ENCODE results near the gene ANKRD17. TPM values are rescaled to one million over a fixed set of nuclear protein-coding genes. Genes with fewer than 3 reads are reported as not detected.
A peak's percentile ranks its signal among the peaks of the same experiment; 100 is the strongest.
"Not testable (repeated sequence)": the region's sequence is repeated elsewhere in the genome, so short reads cannot be mapped to it uniquely, and the experiment has no call there.

ANKRD17 gene
- 19.0 and 22.0 TPM in 2 replicates for total RNA-seq (2014; rRNA removed; shearing (Covaris generic))

DNA sequence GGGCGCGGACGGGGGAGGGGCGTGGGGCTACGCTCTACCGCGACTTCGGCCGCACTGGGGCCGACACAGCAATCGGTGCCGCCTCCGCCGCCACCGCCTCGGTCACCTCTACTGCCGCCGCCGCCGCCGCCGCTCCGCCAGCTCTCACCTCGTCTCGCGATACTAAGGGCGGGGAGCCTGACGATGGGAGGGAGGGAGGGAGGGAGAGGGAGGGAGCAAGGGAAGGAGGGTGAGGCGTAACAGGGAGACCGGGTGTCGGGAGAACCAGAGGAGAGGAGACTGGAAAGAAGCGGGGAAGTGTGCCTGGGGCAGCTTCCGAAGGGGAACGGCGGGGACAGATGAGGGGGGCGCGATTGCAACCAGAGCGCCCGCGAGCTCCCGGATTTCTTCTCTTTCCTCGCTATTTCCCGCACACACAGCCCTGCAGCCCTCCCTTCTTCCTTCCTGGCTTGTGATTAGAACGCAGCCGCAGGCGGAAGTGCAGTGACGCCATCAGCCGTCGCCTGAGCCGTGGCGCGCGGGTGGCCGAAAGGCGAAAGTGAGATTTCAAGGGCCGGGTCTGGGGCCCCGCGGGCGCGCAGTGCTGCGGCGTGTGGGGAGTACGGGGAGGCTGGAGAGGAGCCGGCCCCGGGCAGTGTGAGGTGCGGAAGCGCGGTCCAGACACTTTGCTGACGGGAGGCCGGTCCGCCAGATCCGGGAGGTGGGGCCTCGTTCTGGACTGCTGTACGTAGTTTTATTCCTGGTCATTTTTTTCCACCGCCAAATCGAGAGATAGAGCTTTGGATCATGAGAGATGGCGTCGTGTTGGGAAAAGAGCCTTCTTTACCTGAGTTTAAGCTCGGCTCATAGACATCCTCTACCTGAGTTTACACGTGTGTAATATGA, at the start of gene ANKRD17:
Gene ANKRD17, minus strand, starts transcription at position 113 of the 885 bp plus-strand sequence. CDS start 130 bp downstream, outside the sequence.
- DNase-seq (ENCODE audit: low read depth) = peak; percentile 86

- DNase-seq (ENCODE audit: low read depth) = no peak
These were observed 49.7 kb upstream of the ANKRD17 start for GRCh38 chr4:73308286-73308685.

DNA sequence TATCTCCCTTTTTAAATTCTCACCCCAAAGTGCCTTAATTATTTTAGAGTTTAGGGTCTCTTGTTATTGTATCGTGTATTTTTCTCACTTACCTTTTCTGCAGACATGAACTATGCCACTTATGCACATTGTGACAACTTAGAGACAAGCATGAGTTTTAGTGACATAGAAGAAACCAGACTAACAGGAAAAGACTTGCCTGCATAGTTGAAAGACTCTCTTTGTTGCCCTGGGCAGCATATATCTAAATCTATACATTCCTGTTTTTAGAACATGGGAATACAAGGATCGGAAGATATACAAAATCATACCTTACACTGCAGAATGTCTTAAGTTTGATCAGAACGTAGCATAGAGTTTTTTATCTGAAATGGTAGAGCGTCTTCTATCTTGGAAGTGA, 45.1 kb upstream of the ANKRD17 start:
- DNase-seq (ENCODE audit: low read depth) = no peak

DNA sequence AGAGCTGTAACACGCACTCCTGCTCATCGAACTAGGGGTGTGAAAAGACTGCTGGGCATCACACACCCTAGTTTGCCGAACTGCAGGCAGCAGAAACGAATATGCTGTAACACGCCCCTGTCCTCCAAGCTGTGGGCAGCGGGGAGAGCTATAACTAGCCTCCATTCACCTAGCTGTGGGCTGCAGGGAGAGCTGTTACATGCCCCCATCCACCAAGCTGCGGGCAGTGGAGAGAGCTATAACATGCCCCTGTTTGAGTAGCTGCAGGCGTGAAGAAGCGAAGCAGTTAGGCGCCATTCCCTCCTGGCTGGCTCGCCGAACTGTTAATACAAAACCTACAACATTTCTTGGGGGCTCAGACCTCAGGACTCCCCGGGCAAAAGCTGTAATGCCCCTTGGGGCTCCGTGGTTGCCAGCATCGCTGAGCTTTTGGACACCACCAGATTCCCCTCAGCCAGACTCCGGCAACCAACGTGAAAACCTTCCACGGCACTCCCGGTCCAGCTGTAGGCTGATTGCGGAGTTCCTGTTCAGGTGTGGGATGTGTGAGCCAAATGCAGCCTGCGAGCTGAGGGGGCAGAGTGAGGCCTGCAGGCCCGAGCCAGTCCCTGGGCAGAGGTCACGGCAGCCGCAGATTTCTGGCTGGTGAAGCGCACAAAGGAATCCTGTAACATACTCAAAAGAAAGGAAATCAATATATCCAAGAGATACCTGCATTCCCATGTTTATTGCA, 41.1 kb upstream of the ANKRD17 start:
- DNase-seq (ENCODE audit: low read depth) = no peak

- not testable (repeated sequence) for DNase-seq (ENCODE audit: low read depth)
These were observed 34.1 kb upstream of the ANKRD17 start for GRCh38 chr4:73292661-73293060.

GRCh38 chr4:73281982-73282381, 23.4 kb upstream of the ANKRD17 start:
- no peak for DNase-seq (ENCODE audit: low read depth)

DNA sequence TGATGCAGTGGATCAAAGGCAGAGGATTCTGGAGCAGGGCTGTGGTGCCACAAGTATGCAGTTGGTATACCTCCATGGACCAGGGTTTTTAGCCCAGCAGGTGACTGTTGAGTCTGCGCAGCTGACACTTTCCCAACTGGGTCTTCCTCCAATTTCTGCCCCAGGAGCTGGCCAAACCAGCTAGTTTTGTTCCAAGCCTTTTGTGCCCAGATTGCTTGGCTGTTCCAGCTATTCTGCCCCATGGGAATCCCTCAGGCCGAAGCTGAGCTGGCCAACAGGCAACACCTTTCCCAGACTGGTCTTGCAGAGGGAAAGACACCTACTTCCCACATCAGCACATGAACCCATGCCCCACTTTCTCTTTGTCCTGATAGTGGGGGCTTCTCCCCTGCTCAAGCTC, 22.8 kb upstream of the ANKRD17 start:
- no peak for DNase-seq (ENCODE audit: low read depth)

DNA sequence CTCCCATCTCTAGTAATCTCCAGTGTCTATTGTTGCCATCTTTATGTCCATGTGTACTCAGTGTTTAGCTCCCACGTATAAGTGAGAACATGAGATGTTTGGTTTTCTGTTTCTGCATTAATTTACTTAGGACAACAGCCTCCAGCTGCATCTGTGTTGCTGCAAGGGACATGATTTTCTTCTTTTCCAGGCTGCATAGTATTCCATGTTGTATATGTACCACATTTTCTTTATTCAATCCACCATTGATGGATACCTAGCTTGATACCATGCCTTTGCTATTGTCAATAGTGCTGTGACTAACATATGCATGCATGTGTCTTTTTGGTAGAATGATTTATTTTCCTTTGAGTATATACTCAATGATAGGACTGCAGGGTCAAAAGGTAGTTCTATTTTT, 18.6 kb upstream of the ANKRD17 start:
- no peak for DNase-seq (ENCODE audit: low read depth)

GRCh38 chr4:73275318-73275654, 16.7 kb upstream of the ANKRD17 start:
- DNase-seq (ENCODE audit: low read depth) = no peak

DNA sequence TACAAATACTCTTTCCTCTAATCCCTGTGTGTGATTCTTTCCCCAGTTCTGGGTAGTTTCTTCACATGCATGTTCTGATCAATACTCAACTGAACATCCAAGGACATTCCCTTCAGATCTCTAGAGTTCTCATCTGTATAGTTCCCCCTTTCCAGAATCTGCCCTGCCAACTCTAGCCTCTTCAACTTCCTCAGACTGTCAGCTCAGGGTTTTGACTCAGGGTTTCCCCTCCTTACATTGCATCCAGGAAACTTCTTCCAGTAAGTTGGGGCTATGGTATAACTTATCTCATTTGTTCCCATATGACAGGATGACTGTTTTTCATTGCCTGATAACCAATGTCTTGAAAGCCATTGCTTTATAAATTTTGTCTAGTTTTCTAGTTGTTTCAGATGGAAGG, 14.2 kb upstream of the ANKRD17 start:
- DNase-seq (ENCODE audit: low read depth) = no peak

DNA sequence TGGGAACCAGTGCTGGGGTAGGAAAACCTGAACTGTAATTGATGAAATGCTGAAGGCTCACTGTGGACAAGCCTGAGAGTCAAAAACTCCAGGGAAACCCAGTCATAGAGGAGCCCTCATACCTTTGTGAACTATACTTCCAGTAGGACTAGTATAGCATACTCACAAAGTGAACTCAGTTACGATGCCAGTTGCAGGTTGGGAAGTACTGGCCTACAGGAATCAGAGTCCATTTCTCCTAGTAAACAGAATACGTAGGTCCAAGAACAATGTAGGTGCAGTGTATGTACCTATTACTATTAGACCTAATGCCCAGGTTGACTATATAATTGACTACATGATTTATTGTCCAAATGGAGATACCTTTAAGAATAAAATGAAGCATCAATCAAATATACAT, 8.5 kb upstream of the ANKRD17 start:
- DNase-seq (ENCODE audit: low read depth) = no peak

DNA sequence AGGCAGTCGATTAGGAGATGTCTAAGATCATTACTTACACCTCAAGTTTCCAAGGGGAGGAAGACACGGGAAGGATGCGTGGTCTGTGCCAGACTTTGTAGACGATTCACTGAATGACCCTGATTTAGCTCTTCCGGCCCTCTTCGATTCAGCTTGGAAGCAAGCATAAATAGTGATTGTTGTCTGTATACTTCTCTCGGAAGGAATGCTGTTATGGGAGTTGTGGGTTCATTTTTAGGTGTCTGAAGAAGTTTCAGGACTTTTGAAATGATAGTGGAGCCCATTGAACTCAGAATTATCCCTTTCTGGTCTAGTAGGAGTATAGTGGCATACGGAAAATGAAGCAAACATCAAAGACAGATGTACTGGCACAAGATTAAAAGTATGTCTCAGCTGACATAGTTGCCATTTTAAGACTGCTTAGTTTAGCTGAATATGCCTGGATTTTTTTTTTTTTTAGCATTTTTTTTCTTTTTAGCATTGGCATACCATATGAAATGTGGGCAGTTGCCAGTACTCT, 1.0 kb upstream of the ANKRD17 start:
- DNase-seq (ENCODE audit: low read depth) = no peak

- DNase-seq (ENCODE audit: low read depth) = no peak
These were observed 237 bp downstream of the ANKRD17 start for GRCh38 chr4:73258436-73258685.

DNA sequence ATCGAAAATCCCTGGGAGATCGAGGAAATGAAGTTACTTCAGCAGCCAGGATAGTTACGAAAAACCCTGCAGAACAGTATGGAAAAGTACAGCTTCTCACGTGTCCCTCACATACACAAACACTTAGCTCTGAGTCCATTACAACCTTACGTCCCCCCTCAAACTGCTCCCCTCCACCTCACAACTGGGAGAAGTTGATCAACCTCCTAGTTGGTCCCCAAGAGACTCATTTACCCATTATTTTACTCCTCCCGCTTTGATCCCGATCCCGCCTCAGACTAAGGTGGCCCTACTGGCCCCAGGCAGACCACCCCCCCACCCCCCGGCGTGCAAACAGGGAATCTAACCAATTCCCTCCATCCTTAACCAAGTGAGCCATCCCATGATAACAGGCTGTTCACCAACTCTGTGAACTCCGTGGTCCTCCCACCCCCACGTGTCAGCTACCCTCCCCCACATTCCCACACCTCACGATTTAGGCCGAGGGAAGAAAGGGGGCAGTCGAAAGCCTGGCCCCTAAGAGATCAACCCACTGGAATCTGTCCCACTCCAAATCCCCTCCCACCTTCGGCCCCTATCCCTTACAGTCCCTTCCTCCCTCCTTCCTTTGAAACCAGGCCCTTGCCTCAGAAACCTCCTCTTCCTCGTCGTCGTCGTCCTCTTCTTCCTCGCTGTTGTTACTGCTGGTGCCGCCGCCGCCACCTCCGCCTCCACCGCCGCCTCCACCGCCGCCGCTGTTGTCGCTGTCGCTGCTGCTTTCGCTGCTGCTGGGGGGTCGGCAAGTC, 755 bp downstream of the ANKRD17 start:
- peak; percentile 28 for DNase-seq (ENCODE audit: low read depth)

DNA sequence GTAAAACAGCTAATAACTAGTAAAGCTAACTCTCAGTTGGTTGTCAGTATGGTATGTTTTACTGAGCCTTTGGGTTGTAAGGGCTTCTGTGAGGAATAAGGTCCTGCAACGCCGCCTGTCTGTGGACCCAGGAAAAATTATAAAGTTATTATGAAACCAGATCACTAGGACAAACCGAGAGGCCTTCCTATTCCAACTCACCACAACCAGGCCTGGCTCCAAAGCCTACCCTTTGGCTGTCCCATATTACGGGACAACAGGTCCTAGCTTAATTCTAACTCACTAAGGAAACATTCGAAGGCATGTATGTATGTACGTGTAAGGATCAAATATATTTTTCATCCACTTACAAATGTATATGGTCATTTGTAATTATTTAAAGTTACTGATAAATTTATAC, 1.4 kb downstream of the ANKRD17 start:
- peak; percentile 55 for DNase-seq (ENCODE audit: low read depth)

GRCh38 chr4:73255847-73256246, 2.8 kb downstream of the ANKRD17 start:
- DNase-seq (ENCODE audit: low read depth) = not testable (repeated sequence)

DNA sequence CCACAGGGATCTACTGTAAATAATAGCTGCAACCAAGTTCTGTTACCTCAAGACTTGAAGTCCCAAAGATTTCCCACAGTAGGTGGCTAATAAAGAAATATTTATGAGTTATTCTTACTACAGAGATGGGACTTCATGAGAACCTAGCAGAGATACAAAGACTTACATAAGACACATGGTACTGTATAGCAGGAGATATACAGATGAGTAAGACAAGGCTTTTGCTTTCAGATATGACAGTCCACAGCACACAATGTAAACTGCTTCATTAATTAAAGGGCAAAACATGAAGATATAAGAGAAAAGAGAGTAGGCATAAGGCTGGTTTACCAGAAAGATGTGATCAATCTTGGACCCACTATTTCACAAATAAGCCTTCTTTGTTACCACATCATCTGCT, 6.6 kb downstream of the ANKRD17 start:
- DNase-seq (ENCODE audit: low read depth) = no peak

DNA sequence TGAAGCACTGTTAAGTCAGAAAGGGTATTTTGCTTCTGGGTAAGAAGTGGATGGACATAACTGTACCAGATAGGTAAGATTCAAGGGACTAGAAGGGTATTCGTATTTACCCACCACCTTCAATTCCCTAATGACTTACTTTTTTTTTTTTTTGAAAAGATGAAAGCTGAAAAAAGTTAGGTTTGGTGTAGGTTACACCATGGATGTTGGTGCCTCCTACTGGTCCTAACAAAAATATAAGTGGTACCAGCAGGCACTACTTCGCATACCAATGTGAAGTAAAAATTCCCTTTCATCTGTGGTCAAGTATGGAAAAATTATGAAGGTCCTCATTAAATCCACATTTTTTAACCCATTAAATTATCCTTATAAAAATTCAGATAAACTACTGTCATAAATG, 7.2 kb downstream of the ANKRD17 start:
- DNase-seq (ENCODE audit: low read depth) = no peak

DNA sequence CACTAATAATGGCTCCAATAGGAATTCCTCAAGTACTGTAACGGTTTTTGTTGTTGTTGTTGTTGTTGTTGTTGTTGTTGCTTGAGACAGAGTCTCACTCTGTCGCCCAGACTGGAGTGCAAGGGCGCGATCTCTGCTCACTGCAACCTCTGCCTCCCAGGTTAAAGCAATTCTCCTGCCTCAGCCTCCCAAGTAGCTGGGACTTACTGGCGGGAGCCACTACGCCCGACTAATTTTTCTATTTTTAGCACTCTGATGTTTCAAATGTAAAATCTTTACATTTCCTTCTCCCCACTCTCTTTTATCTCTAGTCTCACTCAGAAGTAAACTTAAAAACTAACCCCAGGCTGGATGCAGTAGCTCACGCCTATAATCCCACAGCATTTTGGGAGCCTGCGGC, 8.0 kb downstream of the ANKRD17 start:
- no peak for DNase-seq (ENCODE audit: low read depth)

- DNase-seq (ENCODE audit: low read depth) = no peak
These were observed 9.8 kb downstream of the ANKRD17 start for GRCh38 chr4:73248821-73249220.

DNA sequence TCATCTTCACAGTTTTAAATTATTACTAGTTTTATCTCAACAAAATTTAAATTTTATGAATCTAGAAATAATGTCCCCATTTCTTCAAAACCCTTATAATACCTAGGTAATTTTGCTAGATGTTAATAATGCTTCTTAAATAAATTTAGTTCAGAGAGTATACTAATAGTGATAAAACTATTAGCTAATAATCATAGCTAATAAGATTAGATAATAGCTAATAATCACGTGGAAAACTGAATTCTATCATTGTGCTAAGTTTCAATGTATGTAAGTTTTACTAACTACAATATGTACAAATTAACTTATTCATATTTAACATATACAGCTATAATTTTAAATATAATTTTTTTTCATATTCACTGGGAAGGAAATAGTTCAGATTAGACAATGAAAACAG, 10.2 kb downstream of the ANKRD17 start:
- no peak for DNase-seq (ENCODE audit: low read depth)

- no peak for DNase-seq (ENCODE audit: low read depth)
These were observed 11.5 kb downstream of the ANKRD17 start for GRCh38 chr4:73247100-73247499.

All from Daoy (cell line).